HL-60/S4 treated with phorbol 12-myristate 13-acetate at 8.2 ng/mL for 4 days and 3 days (cell line): ENCODE measurements around the gene STARD8.
"Not testable (repeated sequence)": the region's sequence is repeated elsewhere in the genome, so short reads cannot be mapped to it uniquely, and the experiment has no call there.

Source experiments
- in situ Hi-C: fragments of 300-500 bp; cut with MboI; formaldehyde crosslinking; loops from 2 replicates; pipeline ENCODE4 v1.15.0; 2022; ENCODE audit warnings: low sequenced_read_pairs

Gene STARD8

DNA sequence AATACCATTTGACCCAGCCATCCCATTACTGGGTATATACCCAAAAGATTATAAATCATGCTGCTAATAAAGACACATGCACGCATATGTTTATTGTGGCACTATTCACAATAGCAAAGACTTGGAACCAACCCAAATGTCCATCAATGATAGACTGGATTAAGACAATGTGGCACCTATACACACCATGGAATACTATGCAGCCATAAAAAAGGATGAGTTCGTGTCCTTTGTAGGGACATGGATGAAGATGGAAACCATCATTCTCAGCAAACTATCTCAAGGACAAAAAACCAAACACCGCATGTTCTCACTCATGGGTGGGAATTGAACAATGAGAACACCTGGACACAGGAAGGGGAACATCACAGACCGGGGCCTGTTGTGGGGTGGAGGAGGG, 9.0 kb downstream of the STARD8 start:
- in situ Hi-C loops, result not testable (repeated sequence)

- in situ Hi-C loops, result no loop called here
Measured at GRCh38 chrX:68658530-68658929, 11.1 kb downstream of the STARD8 start.

DNA sequence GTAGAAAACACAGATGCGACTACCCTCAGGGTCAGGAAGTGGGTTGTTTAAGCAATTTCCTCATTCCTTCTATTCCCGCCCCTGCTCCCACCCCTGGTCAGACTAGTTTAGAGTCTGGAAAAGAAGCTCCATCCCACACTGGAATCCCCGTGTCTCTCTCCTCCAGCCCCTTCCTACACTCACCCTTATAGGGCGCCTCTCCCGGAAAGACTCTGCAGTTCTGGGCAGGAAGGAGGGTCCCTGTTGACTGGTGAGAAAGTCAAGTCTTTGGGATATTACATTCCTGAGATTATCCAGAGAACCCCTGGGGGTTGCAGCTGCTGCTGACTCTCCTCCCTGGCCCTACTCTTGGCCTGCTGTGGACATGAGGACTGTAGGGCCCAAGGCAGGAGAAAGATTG, 11.9 kb downstream of the STARD8 start:
- in situ Hi-C loops, result no loop called here

GRCh38 chrX:68659786-68660185, 12.3 kb downstream of the STARD8 start:
- in situ Hi-C loops, result no loop called here

GRCh38 chrX:68660746-68661145, 13.3 kb downstream of the STARD8 start:
- in situ Hi-C loops, result no loop called here

DNA sequence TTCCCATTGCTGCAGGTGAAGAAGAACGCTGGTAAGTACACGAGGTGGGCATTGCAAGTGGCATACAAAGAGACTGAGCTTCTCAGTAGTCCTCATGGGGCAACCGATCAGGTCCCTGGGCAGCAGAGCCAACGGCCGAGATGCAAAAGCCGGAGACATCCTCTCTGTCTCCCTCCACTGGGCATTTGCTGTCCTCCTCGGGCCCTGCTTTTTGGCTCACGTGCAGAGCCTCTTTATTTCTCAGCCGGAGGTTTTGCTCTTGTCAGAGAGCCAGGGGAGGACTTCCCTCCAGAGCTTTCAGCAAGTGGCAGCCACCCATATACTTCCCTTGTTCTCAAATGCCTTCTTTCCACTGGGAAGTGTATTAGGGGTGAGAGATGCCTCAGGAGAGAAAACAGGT, 18.0 kb downstream of the STARD8 start:
- in situ Hi-C loops, result no loop called here

DNA sequence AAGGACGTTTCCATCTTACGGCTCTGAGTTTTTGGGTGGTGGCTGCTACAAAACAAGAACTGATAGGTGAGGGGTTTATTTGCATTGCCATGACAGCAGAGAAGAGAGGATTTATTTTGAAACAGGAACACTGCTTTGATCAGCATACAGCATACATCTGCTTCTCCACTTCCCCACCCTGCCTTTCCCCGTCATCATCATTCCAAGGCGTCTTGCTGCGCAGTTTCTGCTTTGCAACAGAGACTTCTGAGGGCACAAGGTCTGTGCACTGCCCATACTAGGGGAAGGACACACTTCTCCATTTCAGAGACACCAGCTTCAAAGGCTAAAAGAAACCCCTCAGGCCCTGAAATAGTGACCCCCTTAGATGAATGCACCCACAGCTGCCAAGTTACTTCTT, 19.1 kb downstream of the STARD8 start:
- in situ Hi-C loops, result no loop called here

DNA sequence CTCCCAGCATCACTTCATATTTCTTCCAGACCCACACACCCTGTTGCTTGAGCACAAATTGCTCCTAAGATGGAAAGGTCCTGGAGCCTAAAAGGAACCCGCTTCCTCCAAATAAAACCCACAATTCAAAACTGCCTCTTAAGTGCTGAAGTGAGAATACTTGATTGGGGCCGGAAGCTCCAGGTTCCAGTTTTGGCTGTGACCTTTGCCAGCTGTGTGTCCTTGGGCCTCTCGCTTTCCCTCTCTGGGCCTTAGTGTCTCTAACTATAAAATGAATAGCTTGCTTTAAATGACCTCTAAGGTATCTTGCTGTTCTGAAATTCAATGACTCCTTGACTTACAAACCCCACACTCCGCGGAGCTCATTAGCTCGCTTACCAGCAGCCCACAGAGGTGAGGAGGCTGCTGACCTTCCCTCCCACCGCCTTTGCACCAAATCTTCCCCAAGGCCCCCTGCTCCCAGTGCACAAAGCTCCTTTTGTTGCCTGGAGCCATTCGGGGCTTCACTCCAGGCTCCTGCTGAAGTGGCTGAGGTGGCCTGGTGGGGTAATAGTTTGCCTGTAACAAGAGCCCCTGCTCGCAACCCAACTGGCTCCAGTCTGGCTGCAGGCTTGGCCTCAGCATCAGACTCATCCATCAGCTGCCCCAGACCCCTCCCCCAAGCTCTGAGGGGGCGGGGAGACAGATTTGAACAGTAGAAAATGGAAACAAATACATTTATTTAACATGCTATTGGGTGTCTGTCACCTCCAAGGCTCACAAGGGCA, 21.8 kb downstream of the STARD8 start:
- in situ Hi-C loops, result no loop called here

- in situ Hi-C loops, result no loop called here
Measured at GRCh38 chrX:68669871-68670270, 22.4 kb downstream of the STARD8 start.

DNA sequence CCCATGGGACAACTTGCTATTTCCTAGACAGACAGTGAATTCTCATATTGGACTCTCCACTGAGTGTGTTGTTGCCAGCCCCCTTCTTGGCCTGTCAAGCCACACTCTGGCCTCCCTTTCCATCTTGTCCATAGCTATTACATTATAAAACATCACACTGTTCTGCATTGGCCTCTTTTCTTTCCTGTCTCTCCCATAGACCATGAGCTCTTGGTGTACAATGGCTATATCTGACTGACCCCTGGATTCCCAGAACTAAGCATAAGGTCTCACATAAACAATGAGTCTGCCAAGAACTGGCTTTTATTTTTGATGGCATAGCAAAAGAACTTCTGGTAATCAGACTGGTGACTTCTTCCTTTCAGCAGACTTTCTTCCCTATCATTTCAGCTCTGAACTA, 23.8 kb downstream of the STARD8 start:
- in situ Hi-C loops, result no loop called here

DNA sequence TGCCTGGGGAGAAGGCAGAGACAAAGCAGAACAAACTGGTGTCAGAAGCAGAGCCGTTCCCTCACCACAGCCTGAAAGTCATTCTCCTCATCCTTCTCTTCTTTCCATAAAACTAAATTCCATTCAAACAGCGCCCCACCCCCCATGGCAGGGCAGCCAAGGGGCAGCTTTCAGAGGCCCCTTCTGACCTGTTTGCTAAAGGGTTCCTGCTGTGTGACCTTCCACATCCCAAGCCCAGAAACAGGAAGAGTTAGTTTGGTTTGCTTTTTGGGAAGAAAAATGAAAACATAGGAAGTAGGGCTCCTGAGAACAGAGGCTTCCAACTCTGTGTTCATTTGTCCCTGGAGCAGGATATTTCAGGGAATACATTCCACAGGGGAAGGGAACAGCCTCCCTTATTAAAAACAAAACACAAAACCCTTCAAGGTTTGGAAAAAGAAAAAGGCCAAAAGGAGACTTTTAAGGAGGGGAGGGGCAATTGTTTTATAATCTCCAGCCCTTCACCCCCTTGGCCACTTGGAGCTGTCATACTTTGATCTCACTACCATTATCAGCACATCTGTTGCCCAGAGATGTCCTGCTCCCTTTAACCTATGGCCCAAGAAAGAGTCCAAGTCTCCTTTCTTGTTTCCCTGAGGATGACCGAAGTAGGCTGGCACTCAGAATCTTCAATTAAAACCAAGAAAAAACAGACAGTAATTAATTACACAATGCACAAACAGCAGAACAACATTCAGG, 25.3 kb downstream of the STARD8 start:
- in situ Hi-C loops, result no loop called here

GRCh38 chrX:68675571-68675970, 28.1 kb downstream of the STARD8 start:
- in situ Hi-C loops, result no loop called here

DNA sequence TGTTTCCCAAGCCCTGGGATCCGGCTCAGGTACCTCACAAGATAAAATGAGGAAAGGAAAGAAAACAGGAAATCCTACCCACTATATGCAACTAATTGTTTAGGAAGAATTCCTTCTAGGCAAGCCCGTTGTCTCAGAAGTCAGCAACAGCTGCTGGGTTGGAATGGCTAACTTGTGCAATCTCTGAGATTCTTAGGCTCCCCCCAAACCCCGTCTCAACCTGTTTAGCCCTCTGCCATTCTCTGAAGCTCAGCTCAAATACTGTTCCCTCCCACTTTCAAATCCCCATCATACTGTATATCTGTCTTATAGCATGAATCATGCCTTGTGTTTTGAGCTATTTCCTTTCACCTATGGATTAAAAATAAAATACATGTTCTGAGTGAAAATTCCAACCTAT, 28.9 kb downstream of the STARD8 start:
- in situ Hi-C loops, result no loop called here

DNA sequence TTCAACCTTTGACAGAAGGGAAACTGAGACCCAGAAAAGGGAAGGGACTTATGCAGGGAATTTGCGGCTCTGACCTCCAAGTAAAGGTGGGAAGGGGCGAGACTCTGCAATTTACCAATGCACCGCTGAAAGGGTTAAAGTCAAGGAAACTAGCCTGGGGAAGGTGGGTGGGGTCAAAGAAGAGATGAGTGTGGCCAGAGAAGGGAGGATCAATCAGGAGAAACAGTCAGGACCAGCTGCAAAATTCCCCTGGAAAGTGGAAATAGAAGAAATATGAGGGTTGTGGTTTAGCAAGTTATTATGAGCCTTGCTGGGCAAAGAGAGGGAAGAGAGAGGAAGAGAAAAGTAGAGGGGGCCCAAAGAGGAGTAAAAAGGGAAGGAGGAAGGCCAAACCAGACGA, 30.5 kb downstream of the STARD8 start:
- in situ Hi-C loops, result no loop called here

GRCh38 chrX:68681443-68681941, 34.0 kb downstream of the STARD8 start:
- in situ Hi-C loops, result no loop called here

- in situ Hi-C loops, result no loop called here
Measured at GRCh38 chrX:68682790-68683189, 35.3 kb downstream of the STARD8 start.

GRCh38 chrX:68683580-68683979, 36.1 kb downstream of the STARD8 start:
- in situ Hi-C loops, result no loop called here

- in situ Hi-C loops, result no loop called here
Measured at GRCh38 chrX:68684291-68684918, 36.9 kb downstream of the STARD8 start.

DNA sequence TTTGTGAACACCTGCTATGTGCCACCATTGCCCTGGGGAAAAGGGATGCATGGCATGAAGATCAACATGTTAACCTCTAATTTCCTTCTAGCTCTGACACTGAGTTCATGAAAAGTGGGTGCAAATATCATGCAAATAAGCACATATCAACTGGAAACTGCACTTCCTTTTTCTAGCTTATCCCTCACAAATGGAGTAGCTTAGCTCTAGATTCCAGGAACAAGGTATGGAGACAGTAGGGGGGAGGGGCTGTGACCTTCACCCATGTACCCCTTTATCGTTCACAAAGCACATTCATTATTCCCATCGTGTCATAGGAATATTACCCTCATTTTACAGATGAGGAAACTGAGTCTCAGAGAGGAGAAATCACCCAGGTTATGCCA, 37.4 kb downstream of the STARD8 start:
- in situ Hi-C loops, result no loop called here

DNA sequence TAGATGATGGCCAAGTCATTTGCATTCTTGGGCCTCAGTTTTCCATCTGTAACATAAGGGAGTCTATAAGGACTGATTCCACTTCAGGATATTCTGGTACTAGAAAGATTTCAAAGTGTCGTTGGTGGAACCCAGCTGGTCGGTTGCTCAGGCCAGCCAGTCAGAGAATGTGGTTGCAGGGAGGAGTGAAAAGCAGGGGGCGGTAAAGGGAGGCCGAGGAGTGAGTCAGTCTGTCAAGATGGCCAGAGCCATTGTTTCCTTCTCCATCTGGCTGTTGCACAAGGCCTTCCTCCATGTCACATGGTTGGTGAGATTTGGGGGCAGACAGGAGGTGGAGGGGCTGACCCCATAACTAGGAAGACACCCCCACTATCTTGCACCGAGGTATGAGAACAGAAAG, 38.2 kb downstream of the STARD8 start:
- in situ Hi-C loops, result no loop called here

- in situ Hi-C loops, result no loop called here
Measured at GRCh38 chrX:68686097-68686977, 38.9 kb downstream of the STARD8 start.
